DND-41 (cell line): ENCODE data around the gene PPARD.

Source experiments
- CTCF ChIP-seq: IDR thresholded peaks from 2 replicates; pipeline ENCODE4 v1.5.1; 2012; ENCODE audit warnings: borderline replicate concordance, low read length, moderate library complexity, mild to moderate bottlenecking; ENCODE audit not compliant: poor library complexity, severe bottlenecking; ENCODE audit errors: extremely low read depth
- EZH2 ChIP-seq: IDR thresholded peaks from 3 replicates; pipeline ENCODE4 v1.6.1; 2012; ENCODE audit warnings: borderline replicate concordance, low read depth, mild to moderate bottlenecking, moderate library complexity, low read length, inconsistent platforms; ENCODE audit not compliant: severe bottlenecking

GRCh38 chr6:35343835-35344550 lies 1.6 kb downstream of the PPARD start:
- TF ChIP-seq CTCF (no peak), EZH2 (no peak)
